Left hindlimb (tissue), 1 donor: Measurements from ENCODE around the gene SKI.

ENCODE experiments used
- DNase-seq: peaks from one replicate; pipeline ENCODE4 v3.0.0-alpha.2; 2018

Gene SKI

GRCh38 chr1:2344744-2345296, 116.7 kb downstream of the SKI start:
- no peak for DNase-seq

DNA sequence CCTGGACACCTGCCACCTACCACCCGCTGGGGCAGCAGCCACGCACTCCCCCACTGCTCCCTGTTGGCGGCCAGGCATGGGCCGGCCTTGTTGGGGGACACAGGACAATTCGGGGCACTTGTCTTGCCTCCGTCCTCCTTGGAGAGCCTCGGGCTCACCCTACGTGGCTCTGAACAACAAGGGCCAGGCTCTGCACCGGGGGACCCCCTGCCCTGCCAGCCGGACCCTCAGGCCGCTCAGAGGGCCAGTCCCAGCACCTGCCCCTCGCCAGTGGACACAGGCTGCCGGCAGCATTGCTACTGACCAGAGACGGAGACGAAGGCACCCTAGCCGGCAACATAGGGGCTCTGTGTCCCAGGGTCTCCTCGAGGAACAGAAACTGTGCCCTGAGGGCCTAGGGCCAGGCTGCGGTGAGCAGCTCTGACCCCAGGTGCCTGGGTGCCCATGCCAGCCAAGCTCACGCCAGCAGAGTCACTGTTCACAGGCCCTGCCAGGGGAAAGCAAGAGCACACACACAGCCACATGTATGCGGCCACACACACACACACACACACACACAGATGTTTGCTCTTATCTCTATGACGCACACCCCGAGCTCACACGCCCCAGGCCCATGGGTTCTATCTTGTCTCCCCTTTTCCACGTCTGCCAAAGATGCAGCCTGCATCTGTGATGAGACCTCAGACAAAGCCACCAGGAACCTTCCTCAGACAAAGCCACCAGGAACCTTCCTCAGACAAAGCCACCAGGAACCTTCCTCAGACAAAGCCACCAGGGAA, 117.4 kb downstream of the SKI start:
- no peak for DNase-seq

DNA sequence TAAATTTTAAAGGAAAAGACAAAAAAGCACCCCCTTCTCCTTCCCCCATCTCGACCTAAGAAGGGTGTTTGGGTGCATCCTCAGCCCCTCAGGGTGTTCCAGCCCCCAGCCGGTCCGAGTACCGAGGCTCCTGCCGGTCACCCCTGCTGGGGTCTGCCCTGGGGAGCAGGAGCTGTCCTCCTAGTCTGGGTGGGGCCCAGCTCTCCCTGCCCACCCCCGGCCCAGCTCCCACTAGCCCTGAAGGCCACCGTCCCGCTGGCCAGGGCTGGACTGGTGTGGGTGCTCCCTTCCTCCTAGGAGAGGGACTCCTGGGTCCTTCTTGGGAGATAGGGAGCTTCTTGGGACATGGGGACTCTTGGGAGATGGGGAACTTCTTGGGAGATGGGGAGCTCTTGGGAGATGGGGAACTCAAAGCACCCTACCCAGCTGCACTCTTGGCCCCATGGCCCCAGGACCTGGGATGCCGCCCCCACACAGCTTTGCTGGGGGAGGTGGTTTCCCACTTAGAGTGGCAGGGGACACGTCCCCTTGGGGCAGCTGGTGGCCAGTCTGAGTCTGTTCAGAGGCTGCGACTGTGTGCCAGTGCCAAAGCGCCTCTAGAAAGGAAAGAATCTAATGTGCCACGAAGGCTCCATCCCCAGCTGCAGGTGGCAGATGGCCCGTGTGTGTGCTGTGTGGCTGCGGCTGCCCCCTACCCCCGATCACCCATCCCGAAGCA, 118.7 kb downstream of the SKI start:
- DNase-seq, result no peak

GRCh38 chr1:2347409-2347785, 119.3 kb downstream of the SKI start:
- DNase-seq, result no peak

- no peak for DNase-seq
Measured at GRCh38 chr1:2347896-2348295, 119.8 kb downstream of the SKI start.

- DNase-seq, result no peak
Measured at GRCh38 chr1:2348346-2349325, 120.5 kb downstream of the SKI start.

DNA sequence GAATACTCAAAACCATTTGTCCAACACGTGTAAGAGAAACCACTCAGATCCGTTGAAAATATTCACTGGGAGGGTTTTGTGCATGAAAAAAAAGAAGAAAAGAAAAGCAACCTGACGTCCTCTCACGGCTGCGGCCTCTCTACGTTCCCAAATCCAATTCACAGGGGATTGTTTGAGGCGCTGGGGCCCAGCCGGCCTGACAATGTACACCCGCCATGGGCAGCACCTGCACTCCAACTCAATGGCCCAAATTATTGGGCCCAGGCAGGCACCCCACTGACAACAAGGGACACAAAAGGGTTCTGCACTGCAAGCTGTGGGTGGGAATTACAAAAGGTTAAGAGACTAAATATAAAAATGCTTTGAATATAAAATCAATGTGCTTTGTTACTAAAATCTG, 121.7 kb downstream of the SKI start:
- DNase-seq, result no peak

GRCh38 chr1:2350501-2350900, 122.4 kb downstream of the SKI start:
- DNase-seq, result no peak

DNA sequence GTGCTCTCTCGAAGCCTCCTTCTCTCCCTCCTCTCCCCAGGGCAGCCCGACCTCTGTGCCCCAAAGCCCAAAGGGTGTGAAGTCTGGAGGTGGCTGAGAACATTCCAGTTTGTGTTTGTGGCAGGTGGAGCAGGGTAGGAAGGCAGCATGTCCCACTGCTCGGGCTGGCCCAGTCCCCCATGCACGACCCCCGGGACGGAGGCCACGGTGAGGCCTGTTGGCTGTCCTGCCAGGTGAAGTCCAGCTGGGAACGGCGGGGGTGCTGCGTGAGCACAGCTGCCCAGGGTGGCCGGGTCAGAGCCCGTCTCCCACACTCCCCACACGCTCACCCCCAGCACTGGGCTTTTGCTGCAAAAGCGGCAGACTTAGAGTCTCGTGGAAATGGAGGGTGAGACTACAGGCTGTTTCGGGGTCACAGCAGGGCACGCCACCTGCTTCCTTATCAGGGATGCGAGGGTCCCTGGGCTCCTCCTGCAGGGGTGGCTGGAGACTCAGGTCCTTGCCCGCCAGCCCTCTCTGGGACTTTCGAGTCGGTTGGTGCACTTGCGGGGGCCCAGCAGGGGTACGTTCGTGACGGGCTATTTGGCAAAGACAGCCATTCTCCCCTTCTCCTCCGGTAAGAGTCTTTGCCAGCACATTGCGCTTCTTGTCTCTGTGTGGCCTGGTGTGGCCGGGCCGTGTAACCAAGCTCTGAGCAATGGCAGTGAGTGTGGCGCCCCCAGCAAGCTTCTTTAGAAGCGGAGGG, 123.0 kb downstream of the SKI start:
- DNase-seq, result no peak

- no peak for DNase-seq
Measured at GRCh38 chr1:2351723-2352122, 123.6 kb downstream of the SKI start.

DNA sequence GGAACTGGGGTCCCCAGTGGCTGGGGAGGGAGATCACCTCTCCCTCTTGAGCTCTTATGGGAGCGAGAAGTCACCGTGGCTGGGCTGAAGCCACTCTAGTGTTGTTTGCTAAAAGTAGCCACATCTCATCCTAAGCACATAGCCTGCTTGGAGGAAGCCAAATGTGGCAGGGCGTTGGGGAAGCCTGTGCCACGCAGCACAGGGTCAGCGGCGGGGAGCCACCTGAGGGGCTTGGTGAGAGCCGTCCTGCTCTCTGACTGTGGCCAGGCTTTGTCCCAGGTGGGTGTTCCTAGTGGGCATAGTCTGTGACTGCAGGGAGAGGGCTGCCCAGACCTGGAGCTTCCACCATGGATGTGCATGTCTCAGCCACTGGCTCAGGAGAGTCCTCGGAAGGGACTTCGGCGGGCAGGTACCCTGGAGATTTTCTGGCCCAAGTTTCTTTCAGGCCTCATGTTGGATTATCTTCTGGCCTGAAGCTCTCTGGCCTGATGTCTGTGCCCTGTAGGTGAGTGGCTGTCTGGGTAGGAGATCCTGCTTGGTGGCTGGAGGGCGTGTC, 124.3 kb downstream of the SKI start:
- DNase-seq, result no peak

GRCh38 chr1:2352897-2353550, 124.9 kb downstream of the SKI start:
- peak; percentile 40 for DNase-seq

DNA sequence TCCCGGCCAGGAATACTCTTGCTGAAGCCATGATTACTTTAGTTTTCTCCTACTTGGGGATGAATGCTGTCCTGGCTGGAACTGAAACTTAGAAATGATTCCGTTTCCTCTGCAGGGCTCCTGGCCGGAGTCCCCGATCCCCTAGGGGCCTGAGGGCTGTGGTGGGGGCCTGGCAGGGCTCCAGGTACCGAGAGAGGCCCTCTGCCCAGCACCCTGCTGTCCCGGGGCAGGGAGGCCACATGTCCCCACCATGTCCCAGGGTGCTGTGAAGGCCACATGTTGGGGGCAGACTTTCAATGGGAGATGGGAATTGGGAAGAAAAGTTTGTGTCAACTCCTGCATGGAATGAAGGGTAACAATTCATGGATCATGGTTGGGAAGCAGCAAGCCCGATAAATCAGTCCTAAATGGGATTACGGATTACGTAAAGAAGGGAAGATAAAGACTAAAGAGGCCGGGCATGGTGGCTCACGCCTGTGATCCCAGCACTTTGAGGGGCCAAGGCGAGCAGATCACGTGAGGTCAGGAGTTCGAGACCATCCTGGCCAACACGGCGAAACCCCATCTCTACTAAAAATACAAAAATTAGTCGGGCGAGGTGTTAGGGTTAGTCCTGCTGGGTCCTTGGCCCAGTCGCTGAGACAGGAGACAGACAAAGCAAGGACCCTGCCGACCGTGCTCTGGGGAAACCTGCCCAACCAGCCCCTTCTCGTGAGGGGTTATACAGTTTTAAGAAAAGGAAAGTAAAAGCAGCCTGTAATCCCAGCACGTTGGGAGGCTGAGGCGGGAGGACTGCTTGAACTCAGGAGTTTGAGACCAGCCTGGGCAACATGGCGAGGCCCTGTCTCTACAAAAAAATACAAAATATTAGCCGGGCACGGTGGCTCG, 125.7 kb downstream of the SKI start:
- DNase-seq, result no peak

DNA sequence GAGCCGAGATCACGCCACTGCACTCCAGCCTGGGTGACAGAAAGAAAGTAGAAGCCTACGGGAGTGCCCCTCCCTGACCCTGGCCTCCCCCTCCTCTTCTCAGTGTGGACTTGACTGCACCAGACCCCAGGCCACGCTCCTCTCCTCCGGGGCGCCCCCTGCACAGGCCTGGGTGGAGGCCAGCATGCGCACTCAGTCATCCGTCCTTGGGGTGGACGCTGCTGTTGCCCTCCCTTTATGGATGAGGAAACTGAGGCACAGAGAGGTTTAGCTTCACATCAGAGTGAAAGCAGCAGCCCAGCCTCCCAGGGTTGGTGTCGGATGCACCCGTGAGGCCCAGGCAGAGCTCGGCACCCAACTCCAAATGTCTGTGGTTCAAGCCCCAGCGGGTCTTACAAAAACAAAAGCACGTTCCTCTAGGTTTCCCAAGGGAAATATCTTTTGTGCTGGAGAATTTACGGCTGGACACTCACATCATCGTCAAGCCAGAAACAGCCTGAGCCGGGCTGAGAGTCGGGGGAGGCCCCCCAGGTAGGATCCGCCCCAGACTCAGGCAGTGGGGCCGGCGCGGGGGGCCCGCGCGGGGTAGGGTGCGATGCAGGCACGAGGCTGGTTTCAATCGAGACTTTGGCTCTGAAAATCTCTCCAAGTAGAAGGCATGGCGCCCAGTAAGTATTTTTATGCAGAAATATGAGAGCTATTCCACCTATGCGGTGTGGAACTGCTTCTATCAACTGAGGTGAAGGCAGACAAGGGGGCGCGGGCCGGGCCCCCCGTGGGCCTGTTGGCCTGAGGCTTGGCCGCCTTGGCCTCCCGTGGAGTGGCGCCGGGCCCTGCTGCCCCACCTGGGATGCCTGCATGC, 126.6 kb downstream of the SKI start:
- no peak for DNase-seq

GRCh38 chr1:2355373-2356261, 127.5 kb downstream of the SKI start:
- peak; percentile 36 for DNase-seq

- no peak for DNase-seq
Measured at GRCh38 chr1:2356401-2356800, 128.3 kb downstream of the SKI start.

DNA sequence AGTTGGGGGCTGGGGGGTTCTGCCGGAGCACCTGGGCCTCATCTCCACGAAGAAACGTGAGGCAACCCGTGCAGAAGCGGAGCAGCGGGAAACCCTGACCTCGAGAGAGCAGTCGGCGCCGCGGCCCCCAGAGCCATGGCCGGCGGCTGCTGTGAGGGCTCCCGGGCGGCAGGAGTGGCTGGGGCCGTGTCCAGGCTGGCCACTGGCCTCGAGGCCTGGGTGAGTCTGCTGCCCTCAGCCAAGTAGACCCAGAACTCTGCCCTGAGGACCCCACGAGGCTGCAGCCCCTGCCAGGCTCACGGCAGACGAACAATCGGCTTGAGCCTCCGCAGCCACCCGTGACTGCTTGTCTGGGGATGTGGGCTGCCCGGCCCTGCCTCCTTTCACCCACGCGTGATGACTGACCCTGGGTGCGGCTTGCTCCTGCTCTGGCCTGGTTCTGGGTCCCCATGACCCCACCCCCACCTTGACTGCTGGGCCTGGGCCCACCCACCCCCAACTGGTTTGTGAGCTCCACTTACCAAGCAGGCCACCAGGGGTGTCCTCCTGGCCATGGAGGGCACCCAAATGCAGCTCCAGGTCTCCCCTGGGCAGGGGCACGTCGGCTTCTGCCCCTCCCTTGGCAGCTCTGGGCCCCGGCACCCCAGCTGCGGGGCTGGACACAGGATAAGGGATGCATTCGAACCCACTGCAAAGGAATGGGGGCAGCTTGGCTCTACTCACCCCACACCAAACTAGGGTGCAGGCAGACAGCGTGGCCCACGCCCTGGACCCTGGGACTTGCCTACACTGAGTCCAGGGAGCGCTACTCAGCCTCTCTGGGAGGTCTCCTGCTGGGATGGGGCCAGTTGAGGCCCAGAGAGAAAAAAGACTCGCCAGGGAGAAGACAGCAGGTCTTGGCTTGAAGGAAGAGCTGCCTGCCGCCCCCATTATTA, 129.1 kb downstream of the SKI start:
- no peak for DNase-seq
